NOMO-1 (cell line): ENCODE measurements around the gene STK16.

Experiments
- DNase-seq, 2 experiments: peaks; one replicate each; lab custom pipeline; 2025; ENCODE audit not compliant: unreplicated experiment in 2 of 2; lab: John Stamatoyannopoulos, UW

Gene STK16

DNA sequence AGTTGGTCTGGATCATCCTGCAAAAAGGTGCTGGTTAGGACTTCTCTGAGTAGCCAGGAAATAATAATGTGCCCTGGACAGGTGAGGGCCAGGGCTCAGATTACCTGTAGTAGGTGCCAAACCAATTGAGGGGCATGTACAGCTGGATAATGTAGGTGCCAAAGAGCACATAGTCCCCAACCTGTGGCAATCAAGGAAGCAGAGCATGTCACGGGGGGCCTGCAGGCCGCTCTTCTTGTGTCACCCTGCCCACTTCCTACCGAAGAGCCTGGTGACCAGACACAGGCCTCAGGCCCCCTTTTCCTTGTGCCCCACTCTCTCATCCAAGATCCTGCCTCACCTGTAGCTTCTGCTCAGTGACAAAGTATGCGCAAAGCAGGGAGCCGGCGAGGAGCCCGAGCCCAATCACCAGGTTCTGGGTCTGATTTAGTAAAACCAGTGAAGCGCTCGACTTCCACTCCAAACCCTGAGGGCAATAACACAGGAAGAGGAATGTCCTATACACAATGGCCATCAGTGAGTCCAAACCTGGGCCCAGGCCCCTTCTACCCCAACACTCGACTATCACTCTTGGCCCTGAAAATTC lies 31.7 kb upstream of the STK16 start:
- no peak for DNase-seq

DNA sequence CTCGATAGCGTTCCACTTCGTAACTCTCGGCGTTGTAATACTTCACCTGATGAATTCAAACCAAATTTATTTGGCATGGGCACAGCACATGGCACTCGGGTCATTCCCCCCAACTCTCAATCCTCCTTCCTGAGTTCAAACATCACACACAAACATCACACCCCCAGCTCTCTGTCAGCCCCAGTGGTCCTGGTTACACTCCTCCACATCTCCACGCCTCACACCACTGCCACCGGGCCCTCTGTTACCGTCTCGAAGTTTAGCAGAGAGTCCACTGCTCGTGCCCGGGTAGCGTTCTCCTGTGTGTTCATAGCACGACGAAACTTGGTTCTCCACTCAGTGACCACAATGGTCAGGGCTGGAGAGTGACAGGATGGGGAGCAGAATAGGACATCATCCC lies 31.1 kb upstream of the STK16 start:
- DNase-seq, result no peak

DNA sequence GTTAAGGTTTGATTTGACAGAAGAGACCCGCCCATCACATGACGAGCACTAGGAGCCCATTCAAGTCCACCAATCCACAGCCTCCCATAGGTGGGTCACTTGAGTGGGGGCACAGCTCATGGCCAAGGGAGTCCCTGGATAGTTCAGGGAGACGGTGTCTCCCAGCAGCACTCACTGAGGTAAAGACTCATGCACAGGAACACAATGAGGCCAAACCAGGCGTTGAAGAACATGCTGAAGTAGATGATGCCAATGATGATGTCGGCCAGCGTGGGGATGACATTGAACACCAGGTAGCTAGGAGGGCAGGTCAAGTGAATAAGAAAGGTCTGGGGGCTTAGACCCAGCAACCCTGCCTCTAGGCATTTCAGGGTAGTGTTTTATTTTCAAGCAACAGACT lies 30.5 kb upstream of the STK16 start:
- DNase-seq, result no peak

DNA sequence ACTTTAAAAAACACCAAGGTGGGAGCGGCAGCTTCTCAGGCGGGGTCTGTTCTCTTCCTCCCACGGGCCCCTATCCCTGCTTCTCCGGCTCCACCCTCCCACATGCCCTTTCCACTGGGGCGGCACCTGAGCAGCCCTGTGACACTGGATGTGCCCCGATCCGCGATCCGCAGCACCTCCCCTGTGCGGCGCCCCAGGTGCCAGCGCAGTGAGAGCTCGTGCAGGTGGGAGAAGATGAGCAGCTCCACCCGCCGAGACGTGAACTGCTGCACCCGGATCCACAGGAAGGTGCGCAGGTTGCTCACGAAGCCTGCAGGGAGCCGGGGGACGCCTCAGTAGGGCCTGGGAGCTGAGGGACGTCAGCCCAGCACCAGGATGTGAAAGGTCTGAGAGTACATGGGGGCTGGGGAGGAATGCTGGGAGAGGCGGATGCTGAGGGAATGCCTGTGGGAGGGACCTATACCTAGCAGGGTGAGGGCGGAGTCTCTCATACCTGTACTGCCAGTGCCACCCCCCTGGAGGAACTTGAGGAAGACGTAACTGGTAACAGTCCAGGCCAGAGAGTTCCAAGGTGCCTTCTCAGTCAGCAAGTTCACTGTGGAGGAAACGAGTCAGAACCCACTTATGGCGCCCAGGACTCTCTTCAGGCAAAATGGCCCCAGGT lies 29.3 kb upstream of the STK16 start:
- DNase-seq, result no peak

DNA sequence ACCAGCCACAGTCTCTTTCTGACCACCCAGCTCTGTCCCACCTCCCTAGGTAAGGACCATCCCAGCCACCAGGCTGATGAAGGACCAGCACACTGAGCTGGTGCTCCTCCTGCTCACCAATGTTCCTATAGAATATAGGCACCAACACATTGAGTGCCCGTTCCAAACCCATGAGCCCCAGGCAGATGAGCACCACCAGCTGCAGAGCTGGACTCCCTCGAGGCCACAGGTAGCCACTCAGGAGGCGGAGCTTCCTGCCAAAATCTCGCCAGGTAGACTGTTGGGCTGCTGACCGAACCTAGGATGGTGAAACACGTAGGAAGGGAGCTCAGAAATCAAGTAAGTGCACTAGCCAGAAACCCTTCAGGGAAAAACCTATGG lies 28.8 kb upstream of the STK16 start:
- DNase-seq, result no peak

DNA sequence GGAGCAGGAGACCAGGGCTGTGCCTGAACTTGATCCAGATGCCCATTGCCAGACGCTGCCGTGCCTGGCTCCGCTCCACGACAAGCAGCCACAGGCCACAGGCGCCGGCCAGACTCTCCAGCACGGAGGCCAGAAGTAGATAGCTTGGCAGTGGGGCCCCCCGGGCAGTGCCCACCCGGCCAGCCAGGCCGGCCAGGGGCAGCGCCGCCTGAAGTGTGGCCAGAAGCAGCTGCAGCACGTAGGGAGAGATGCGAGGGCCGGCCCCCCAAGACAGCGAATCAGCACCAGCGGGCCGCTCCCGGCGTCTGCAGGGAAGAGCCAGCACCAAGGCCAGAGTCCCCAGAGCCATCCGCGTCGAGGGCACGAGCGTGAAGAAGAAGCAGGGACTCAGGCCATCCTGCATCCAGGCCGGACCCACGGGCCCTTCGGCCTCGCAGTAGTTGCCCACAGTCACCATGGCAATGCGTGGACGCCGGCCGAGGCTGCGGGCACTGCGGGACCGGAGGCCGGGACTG lies 27.0 kb upstream of the STK16 start:
- no peak for DNase-seq

DNA sequence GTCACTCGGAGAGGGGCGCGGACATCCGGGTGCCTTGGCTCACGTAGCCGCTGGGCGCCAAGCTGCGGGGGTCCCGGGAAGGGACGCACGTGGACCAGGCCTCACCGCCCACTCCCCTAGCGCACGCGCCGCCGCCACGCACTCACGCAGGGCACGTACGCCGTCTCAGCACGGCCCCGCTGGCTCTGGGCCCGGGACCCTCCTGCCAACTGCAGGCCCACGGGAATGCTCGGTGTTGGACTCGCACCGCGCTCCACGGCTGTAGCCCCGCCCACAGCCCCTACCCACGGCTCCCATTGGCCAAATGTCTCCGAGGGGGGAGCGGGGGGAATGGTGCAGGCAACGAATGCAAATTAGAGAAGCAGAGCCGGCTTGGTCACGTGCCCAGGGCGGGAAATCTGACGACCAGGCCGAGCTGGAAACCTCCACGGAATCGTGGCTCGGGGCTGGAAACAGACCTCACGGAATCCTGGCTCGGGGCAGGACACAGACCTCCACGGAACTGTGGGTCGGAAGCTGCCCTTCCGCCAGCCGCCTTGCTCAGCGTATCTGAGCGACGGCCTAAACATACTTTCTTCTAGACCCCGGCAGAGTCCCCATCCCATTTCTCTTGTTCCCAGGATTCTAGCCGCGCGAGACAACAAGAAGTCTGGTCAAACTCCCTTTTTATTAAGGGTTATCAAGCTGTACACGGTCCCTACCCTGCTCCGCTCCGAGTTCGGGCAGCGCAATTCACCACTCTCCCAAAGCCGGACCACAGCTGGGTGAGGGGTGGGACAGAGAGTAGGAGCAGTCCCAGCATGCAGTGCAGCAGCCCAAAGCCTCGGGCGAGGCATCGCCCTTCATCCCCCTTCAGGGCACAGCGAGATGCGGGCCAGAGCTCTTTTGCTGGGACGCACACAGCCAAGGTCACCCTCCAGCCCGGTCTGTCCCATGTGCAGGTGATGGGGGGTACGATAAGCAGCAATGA lies 26.3 kb upstream of the STK16 start, which contains the start of gene ABCB6:
Gene ABCB6 (minus strand): TSS at position 227 of the 970 bp plus-strand sequence. CDS start 285 bp downstream, outside the sequence.
- no peak for DNase-seq

DNA sequence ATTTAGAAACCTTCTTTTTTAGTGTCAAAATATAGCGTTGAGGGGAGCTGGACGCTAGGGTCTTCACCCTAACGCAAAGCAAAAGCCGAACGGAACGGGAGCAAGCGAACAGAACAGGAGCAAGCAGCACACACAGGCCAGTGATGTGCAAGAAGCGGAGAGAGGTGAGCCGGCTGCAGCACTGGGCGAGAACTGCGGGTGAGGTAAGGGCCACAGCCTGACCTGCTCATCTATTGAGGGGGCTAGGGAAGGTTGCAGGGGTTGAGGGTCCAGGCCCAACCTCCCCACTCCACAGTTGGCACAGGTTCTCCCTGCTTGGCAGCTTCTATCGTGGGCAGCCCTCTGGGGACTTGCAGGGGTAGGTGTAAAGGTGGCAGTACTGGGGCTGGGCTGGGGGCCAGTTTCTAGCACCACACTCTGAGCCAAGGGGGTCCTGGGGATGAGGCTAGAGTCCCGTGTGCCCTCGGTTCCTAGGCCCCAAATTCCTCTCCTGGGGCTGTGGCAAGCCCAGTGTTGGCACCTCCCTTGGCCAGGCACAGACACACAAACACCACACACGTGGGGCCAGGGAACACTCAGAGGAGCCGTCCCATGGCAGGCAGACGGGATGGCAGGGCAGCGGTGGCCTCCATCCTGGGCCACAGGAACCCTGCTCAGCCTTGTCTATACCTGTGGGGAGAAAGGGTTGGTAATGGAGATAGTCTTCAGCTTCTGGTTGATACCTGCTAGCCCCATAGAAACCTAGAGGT lies 25.3 kb upstream of the STK16 start:
- no peak for DNase-seq

DNA sequence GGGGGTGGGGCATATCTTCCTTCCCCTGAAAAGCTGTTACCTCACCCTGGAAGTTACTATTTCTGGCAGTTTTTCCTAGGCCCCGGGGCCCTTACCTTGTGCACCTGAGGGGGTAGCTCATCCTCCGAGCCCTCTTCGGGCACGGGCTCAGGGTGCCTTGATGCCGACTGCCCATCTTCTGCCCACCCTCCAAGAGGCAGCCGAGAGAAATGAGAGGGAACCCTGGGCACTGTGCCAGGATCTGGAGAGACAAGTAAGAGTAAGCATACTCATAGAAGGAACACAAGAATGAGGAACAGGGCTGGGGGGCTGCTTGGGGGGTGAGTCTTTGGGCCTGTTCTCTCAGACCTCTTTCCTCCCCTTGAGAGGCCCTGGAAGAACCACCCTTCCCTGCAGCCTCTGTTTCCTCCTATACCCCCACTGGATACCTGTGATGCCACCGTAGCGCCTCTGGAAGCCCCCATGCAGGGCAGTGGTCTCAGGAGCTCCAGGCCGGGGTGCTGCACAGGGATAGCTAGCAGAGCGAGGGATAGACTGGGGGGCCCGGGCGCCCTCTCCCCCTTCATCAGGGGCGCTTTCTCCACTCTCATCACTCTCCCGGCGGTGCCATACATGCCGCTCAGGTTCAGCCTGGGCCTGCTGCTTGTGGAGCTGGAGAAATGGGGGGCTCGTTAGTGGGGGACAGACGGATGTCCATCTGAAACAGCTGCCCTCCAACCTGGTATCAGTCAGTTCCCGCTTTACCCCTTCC lies 24.5 kb upstream of the STK16 start:
- no peak for DNase-seq

DNA sequence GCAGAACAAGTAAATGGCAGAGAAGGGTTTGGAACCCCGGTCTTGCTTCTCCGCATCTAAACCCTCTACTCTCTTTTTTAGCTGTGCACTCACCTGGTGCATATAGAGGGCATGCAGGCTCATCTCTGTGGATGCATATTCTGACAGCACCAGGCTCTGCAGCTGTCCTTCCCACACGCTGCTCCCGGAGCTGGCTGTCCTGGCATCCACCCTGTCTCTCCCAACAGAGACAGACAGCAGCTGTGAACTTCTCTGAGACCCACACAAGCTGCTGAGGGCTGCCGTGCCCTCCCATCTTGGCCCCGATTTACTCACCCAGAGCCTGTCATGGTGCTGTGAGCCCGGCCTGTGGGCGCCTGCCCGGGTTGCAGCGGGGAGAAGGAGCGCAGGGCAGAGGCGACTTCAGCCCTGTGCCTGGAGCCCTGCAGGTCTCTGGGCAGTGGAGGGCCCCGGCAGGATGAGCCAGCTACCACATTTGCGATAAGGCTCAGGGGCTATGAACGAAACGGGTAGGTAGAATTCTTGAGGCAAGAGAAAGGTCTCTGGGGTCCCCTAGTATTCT lies 23.2 kb upstream of the STK16 start:
- DNase-seq, result no peak

DNA sequence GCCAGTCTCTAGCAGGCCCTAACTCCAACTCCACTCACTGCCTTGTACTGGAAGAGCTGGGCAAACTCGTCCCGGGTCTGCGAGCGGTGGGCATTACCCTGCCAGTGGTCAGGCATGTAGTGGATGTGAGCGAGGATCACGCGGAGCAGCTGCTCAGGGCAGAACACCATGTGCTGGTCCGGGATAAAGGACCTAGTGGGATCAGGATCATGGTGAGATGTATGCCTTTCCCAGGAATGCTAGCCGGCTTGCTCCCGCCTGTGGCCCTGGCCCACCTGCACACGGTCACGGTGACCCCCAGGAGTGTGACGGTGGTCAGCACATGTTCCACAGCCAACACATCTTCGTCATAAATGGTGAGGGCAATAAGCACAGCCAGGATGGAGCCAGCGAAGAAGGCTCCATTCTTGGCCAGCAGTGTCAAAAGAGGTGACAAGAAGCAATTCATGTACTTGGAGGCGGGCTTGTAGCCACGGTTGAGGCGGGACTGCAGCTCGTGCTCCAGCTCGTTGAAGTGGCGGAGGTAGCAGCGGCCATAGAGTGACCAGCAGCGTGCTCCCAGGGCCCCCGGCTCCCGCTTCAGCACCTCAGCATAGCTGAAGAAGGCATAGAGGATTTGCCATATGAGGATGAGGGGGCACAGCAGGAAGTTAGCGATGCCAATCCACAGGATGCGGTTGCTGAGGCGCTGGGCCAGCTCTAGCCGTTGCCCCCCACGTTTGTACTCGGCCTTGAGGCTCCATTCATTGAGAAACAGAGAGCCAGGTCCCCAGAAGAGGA lies 21.3 kb upstream of the STK16 start:
- DNase-seq, result no peak

DNA sequence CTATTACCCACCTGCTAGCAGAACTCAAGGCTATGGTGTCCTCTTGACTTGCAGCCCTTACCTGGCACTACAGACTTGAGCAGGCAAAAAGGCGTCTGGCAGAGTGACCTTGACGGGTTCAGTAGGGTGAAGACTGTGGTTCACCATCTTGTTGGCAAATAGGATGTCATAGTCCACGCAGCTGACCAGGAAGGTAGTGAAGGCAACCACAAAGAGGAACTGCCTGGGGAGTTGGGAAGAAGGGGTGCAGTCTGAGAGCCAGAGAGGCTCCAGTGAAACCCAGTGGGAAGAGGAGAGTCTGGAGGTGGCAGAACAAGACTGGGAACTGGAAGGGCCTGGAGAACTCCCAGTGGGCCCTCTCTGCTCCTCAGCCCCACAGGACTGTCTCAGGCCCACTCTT lies 19.9 kb upstream of the STK16 start:
- peak; percentile 53 to 75 for DNase-seq

DNA sequence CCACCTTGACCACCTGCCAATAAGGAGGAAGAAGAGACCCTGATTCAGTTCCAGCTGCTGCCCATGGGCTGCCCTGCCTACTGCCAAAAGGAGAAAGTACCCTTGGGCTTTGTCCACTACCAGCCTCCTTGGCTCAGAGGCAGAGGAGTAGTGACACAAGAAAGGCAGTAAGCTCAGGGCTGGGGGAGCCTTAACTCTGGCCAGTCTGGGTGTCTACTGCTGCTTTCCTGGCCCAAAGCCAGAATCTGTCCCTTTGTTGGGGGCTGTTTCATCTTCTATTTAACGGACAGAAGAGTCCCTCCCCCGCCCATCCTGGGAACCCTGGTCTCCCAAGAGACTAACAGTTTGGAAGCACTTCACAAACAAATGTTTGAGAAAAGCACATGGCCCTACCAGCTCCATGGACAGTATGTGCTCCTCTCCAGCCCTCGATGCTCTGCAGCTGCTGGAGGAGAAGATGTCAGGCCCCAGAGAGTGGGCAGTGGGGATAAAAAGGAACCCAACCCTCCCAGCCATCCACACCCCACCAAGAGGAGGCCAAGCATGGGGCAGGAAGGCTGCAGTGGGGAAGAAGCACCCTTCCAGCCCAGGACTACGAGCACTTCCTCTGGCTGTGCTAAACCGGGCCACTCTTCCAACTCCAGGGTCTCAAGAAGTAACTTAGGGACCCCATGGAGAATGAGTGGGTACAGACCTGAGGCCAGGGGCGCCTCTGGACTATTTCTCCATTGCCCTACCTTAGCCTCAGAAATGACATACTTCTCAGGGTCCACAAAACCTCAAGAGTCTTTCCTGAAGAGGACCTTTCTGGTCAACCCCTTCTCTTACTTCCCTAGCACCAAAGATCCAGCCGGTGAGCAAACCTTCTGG lies 17.0 kb upstream of the STK16 start:
- DNase-seq, result peak in 1 of 2 experiments; percentile 17

DNA sequence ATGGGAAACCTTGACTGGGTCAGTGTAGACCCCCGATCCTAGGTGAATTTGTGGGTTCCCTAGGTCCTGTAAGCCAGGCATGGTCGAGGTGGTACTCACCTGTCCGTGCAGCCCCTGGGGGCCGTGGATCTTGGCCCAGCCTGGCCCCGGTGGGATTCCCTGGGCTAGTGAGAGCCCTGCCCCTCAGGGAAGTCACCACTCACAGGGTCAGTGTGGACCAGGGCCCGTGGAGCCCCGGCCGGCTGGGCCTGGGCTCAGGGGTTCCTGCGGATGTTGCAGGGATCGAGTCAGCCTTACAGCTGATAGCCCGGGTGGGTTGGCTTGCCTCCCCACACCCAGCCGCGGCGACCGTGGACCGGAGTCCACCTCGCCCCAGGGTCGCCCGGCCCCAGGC lies 16.4 kb upstream of the STK16 start:
- no peak for DNase-seq

DNA sequence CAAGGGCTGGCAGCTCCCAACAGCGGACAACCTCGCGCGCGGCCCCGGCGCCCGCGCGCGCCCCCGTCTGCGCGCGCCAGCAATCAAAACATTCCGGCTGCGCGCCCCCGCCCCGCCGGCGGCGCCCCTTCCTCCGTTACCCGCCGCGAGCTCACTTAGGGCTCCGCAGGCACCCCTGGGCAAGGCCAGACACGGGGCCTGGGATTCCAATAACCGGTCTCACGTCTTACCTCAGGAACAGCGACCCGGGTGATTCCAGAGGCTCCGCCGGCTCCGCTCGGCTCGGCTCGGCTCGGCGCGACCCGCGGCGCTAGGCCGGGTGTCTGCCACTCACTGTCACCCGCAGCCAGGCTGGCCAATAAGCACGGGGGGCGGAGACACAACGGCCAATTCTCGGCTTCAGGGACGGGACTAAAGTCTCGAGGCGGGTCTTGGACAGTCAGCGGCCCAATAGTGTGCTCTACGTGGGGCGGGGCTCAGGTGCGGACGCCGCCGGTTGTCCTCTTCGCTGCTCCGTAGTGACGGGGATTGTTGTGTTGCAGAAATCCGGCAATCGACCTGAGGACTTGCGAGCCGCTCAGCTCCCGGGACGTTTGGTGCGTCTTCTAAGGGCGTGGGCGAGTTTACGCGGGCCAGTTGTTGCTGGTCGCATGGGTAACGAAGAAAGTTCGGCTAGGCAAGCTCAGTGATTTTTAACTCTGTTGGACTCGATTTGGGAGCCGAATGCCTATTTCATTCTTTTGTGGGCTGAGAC lies 15.8 kb upstream of the STK16 start, which contains the start of the genes ANKZF1 and ATG9A:
Gene ANKZF1 (plus strand): TSS at position 502 of the 754 bp plus-strand sequence. CDS start 452 bp downstream, outside the sequence.
Gene ATG9A (minus strand): TSS at position 332 of the 754 bp plus-strand sequence. CDS start 1,612 bp downstream, outside the sequence.
- DNase-seq, result peak; percentile 99

DNA sequence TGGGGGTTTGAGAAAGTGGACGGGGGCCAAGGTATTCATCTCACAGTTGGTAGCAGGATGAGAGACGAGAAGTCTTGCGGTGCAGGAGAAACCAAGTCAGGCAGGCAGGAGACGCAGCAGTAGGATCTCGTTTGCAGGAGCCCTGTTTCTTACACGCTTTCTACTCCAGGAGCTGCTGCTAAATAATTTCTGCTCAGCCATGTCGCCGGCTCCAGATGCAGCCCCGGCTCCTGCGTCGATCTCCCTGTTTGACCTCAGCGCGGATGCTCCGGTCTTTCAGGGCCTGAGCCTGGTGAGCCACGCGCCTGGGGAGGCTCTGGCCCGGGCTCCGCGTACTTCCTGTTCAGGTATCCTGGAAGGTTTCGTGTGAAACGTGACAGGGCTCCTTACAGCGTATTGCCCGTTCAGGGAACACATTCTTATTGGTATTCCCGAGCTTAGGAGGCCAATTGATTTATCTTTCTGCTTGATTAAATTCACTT lies 15.2 kb upstream of the STK16 start:
- peak in 1 of 2 experiments; percentile 43 for DNase-seq

DNA sequence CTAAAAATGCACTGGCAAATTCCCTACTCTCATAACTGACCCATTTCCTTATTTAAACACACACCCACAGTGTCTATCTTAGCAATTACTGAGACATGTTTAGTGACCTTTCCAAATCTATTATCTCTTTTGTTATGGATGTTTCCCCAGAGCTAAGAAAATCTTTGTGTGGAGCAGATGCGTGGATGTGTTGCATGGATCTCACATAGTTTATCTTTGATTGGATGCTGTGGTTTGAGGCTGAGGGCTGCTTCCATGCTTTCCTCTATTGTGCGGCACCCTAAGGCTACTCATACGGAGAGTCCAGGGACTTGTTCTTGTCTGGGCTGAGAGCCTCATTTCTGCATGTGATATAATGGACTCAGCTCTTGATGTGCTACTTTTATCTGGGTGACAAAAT lies 10.9 kb upstream of the STK16 start:
- no peak for DNase-seq
